GM12878 (cell line): ENCODE measurements around the gene NEK3. TPM values are rescaled to one million over a fixed set of nuclear protein-coding genes. Genes with fewer than 3 reads are reported as not detected.

ENCODE experiments used
- ATAC-seq: fragments of 200-7000 bp; cut with Tn5 transposase; 3 replicates; pipeline ENCODE4 v1.9.1; 2020; ENCODE audit warnings: mild to moderate bottlenecking, moderate library complexity
- BruUV-seq: library from RNA; stranded (reverse); fragments of 400-500 nt; replicated peaks from 2 replicates; lab custom pipeline; 2021; lab: Mats Ljungman, UMichigan
- CTCF ChIA-PET: fragments of 300-600 bp; sonication (Branson Sonifier 250); formaldehyde crosslinking; extraction: SDS; loops from one replicate; lab custom pipeline; 2021; ENCODE audit warnings: inconsistent platforms; lab: Yijun Ruan, JAX
- POLR2A ChIA-PET: fragments of 350-600 bp; formaldehyde crosslinking; extraction: SDS; loops from one replicate; lab custom pipeline; 2021; ENCODE audit warnings: inconsistent platforms; lab: Charles Lee
- RAD21 ChIA-PET: fragments of 300-600 bp; sonication (Branson Sonifier 250); formaldehyde crosslinking; loops from one replicate; lab custom pipeline; 2023; ENCODE audit warnings: antibody characterized with exemption; ENCODE audit not compliant: unreplicated experiment; lab: Charles Lee
- SMC1A ChIA-PET: fragments of 300-600 bp; sonication (Branson Sonifier 250); formaldehyde crosslinking; loops from one replicate; lab custom pipeline; 2023; ENCODE audit not compliant: unreplicated experiment, uncharacterized antibody; lab: Charles Lee
- DNase-seq: peaks from one replicate; pipeline ENCODE4 v3.0.0-alpha.2; 2011; ENCODE audit warnings: low read depth, low spot score
- FAIRE-seq: peaks from 3 replicates; lab custom pipeline; 2011; peaks lifted over from hg19 to GRCh38; lab: Jason Lieb, UNC
- H2AFZ ChIP-seq: 2 replicates; pipeline ENCODE4 v1.6.0; 2011; ENCODE audit warnings: low read depth, low read length, control low read depth; ENCODE audit not compliant: control insufficient read depth
- H3K27ac ChIP-seq: 2 replicates; pipeline ENCODE4 v1.5.1; 2011; ENCODE audit warnings: control low read depth; ENCODE audit not compliant: control insufficient read depth, insufficient read depth
- H3K27me3 ChIP-seq, 2 experiments: replicated peaks in 1 of 2; 2 replicates each; pipeline versions ENCODE4 v1.6.0 to v1.6.1; 2011; ENCODE audit warnings: low read length in 1 of 2; ENCODE audit not compliant: control insufficient read depth in 2 of 2, insufficient read depth in 2 of 2
- H3K36me3 ChIP-seq, 2 experiments: 2 replicates each; pipeline ENCODE4 v1.5.1; 2011; ENCODE audit warnings: low read length in 1 of 2; ENCODE audit not compliant: control insufficient read depth in 2 of 2, insufficient read depth in 2 of 2
- H3K4me1 ChIP-seq: 2 replicates; pipeline ENCODE4 v1.6.1; 2011; ENCODE audit warnings: mild to moderate bottlenecking, low read length, moderate library complexity, mixed read lengths; ENCODE audit not compliant: control insufficient read depth, insufficient read depth
- H3K4me2 ChIP-seq: 2 replicates; pipeline ENCODE4 v1.6.0; 2011; ENCODE audit warnings: control low read depth; ENCODE audit not compliant: control insufficient read depth, insufficient read depth
- H3K4me3 ChIP-seq: fragments of 200-600 bp; sonication (generic); 2 replicates; pipeline ENCODE4 v1.5.1; 2016
- H3K79me2 ChIP-seq: 2 replicates; pipeline ENCODE4 v1.6.0; 2011; ENCODE audit warnings: low read length; ENCODE audit not compliant: control insufficient read depth, insufficient read depth
- H3K9ac ChIP-seq: 2 replicates; pipeline ENCODE4 v1.8.0; 2011; ENCODE audit warnings: low read length, control low read depth, mixed read lengths; ENCODE audit not compliant: control insufficient read depth, insufficient read depth
- H3K9me3 ChIP-seq: replicated peaks from 3 replicates; pipeline ENCODE4 v1.5.1; 2011; ENCODE audit warnings: mild to moderate bottlenecking, low read length; ENCODE audit not compliant: control insufficient read depth, insufficient read depth
- H4K20me1 ChIP-seq: 2 replicates; pipeline ENCODE4 v1.6.0; 2011; ENCODE audit not compliant: control insufficient read depth, insufficient read depth
- ASH2L ChIP-seq: fragments of 300-600, 200-600 bp; sonication (generic); IDR thresholded peaks from 2 replicates; pipeline ENCODE4 v1.6.1; 2017; ENCODE audit warnings: low read depth, mild to moderate bottlenecking, borderline replicate concordance
- ATF3 ChIP-seq: IDR thresholded peaks from 2 replicates; pipeline ENCODE4 v1.6.1; 2011; ENCODE audit warnings: low read depth, mild to moderate bottlenecking, low read length, moderate library complexity, borderline replicate concordance; ENCODE audit errors: extremely low read depth
- CREB1 ChIP-seq: IDR thresholded peaks from 2 replicates; pipeline ENCODE4 v1.6.1; 2012; ENCODE audit warnings: low read depth, mild to moderate bottlenecking, inconsistent platforms
- LARP7 ChIP-seq: fragments of 450-650 bp; IDR thresholded peaks from 2 replicates; pipeline ENCODE4 v1.6.1; 2017; ENCODE audit warnings: mild to moderate bottlenecking
- NFIC ChIP-seq: IDR thresholded peaks from 2 replicates; pipeline ENCODE4 v1.6.1; 2012; ENCODE audit warnings: low read depth, mild to moderate bottlenecking, inconsistent platforms, low read length, moderate library complexity
- NFYB ChIP-seq: IDR thresholded peaks from 2 replicates; pipeline ENCODE4 v1.6.1; 2011; ENCODE audit warnings: low read depth, mild to moderate bottlenecking, low read length, improper control_type of control experiment, moderate library complexity; ENCODE audit not compliant: insufficient read depth
- NR2C1 ChIP-seq: fragments of 450-650 bp; IDR thresholded peaks from 2 replicates; pipeline ENCODE4 v1.6.1; 2017; ENCODE audit warnings: antibody characterized with exemption, mild to moderate bottlenecking, moderate library complexity
- RB1 ChIP-seq: fragments of 450-650 bp; formaldehyde crosslinking; IDR thresholded peaks from 2 replicates; pipeline ENCODE4 v1.6.1; 2017; ENCODE audit warnings: mild to moderate bottlenecking, borderline replicate concordance
- TBL1XR1 ChIP-seq: IDR thresholded peaks from 2 replicates; pipeline ENCODE4 v1.6.1; 2012; ENCODE audit warnings: low read depth, low read length, improper control_type of control experiment
- TCF3 ChIP-seq: IDR thresholded peaks from 2 replicates; pipeline ENCODE4 v1.6.1; 2012; ENCODE audit warnings: low read depth, mild to moderate bottlenecking, low read length, borderline replicate concordance; ENCODE audit not compliant: insufficient read depth
- ZNF207 ChIP-seq: fragments of 450-650 bp; IDR thresholded peaks from 2 replicates; pipeline ENCODE4 v1.6.1; 2014; ENCODE audit warnings: antibody characterized with exemption, mild to moderate bottlenecking, borderline replicate concordance
- ZNF217 ChIP-seq: fragments of 450-650 bp; IDR thresholded peaks from 2 replicates; pipeline ENCODE4 v1.6.1; 2017; ENCODE audit warnings: antibody characterized with exemption, mild to moderate bottlenecking
- in situ Hi-C: fragments of 300-500 bp; cut with MboI; formaldehyde crosslinking; loops from 9 replicates; pipeline ENCODE4 v1.14.3; 2018; ENCODE audit warnings: mixed read lengths
- intact Hi-C: fragments of 100-400 bp; cut with micrococcal nuclease; formaldehyde crosslinking; loops from one replicate; pipeline ENCODE4 v1.14.2; 2022; ENCODE audit not compliant: unreplicated experiment
- polyA plus RNA-seq, 11 experiments: library from polyadenylated mRNA; depleted of rRNA in 4 of 11; unstranded in 6 of 11; stranded (reverse) in 5 of 11; fragments of >200 nt; fragmentation: Nextera tagmentation in 4 of 11; fragmentation: Illumina TruSeq in 1 of 11; extraction: Ambion mirVana in 4 of 11; extraction: Trizol in 1 of 11; gene quantifications; 1 replicate in 1 of 11; 2 replicates in 10 of 11; pipeline versions ENCODE4 v1.2.1 to v1.2.3, GENCODE V29; 2011 to 2016; ENCODE audit warnings: inconsistent platforms in 2 of 11, missing spikeins in 2 of 11, low read depth in 1 of 11
- total RNA-seq, 4 experiments: library from RNA; depleted of rRNA in 3 of 4; stranded (reverse); fragments of >200 nt in 3 of 4; fragmentation: Illumina TruSeq in 1 of 4; extraction: Trizol in 1 of 4; gene quantifications; 2 replicates each; pipeline versions ENCODE4 v1.2.1 to v1.2.3, GENCODE V29; 2013 to 2021

NEK3 gene
- total and polyA plus RNA-seq, 10 of the 15 experiments (the other 5 are each of a cell fraction or from before 2014, with no cell fraction given): 2.9 to 9.3 (median 5.9) TPM

- RAD21 ChIA-PET: no interaction called here
- H3K4me2 ChIP-seq: no peak overlapping the region
- H3K36me3 ChIP-seq: no peaks in the 10 kb centered on the region
- H4K20me1 ChIP-seq: no peaks in the 10 kb centered on the region
- H3K27ac ChIP-seq: no peak overlapping the region
- peaks cover 0 to 2% of the 10 kb centered on the region in 2 experiments; a peak in 2 of 4 replicates for H3K27me3 ChIP-seq
- FAIRE-seq (no peak), ATAC-seq (no peak), DNase-seq (no peak)
- in situ Hi-C loops (no loop called here), intact Hi-C loops (no loop called here)
- H3K4me1 ChIP-seq: 0 out of 2 replicates have a peak, but pooled peaks cover 5% of the 10 kb centered on the region
- CTCF ChIA-PET: interaction anchor here (0.9 kb wide), 1 partner anchor 235 kb away, joined by 3 read pairs; no protein-coding TSS in a partner anchor
- H3K4me3 ChIP-seq: no peak overlapping the region
- no peaks in the 10 kb centered on the region for H3K79me2 ChIP-seq
- no peaks in the 10 kb centered on the region for H3K9me3 ChIP-seq
- POLR2A ChIA-PET: no interaction called here
- BruUV-seq: no TSS peak
- no peak overlapping the region for H3K9ac ChIP-seq
- H2AFZ ChIP-seq: no peak overlapping the region
- SMC1A ChIA-PET: interaction anchor here (0.9 kb wide), 1 partner anchor 9 kb away, joined by 3 read pairs; no protein-coding TSS in a partner anchor
- TF ChIP-seq LARP7: no peak
- no peak for TF ChIP-seq TBL1XR1
- TF ChIP-seq CREB1: no peak
- no peak for TF ChIP-seq NR2C1
- TF ChIP-seq ASH2L: no peak
- no peak for TF ChIP-seq ATF3
- no peak for TF ChIP-seq RB1
- no peak for TF ChIP-seq ZNF207
- no peak for TF ChIP-seq TCF3
- TF ChIP-seq ZNF217: no peak
- TF ChIP-seq NFIC: no peak
- TF ChIP-seq NFYB: no peak
Observed at GRCh38 chr13:52130641-52131040, 28.8 kb downstream of the NEK3 start.
